ENCODE data around the gene TRAPPC12.

GRCh38 chr2:3465844-3466481, 86.5 kb downstream of the TRAPPC12 start:
- TF ChIP-seq CTCF (IDR thresholded peaks at IDR 0.05) = no peak
- TF ChIP-seq ZFX (IDR thresholded peaks at IDR 0.05; ENCODE audit: borderline replicate concordance) = no peak

Data from 22Rv1 (cell line).